IPS-15b (cell line): ENCODE results near the gene MCF2L2.

Experiments
- H3K27me3 ChIP-seq: one replicate; pipeline ENCODE4 v1.6.1; 2013; ENCODE audit warnings: low read length; ENCODE audit not compliant: control insufficient read depth, insufficient read depth
- H3K36me3 ChIP-seq: one replicate; pipeline ENCODE4 v1.6.1; 2013; ENCODE audit warnings: low read length; ENCODE audit not compliant: control insufficient read depth, insufficient read depth
- H3K4me1 ChIP-seq: one replicate; pipeline ENCODE4 v1.6.1; 2013; ENCODE audit warnings: mild to moderate bottlenecking, low read length; ENCODE audit not compliant: control insufficient read depth, insufficient read depth
- H3K4me3 ChIP-seq: one replicate; pipeline ENCODE4 v1.5.1; 2013; ENCODE audit warnings: low read depth, low read length
- H3K9ac ChIP-seq: one replicate; pipeline ENCODE4 v1.6.1; 2013; ENCODE audit warnings: low read depth, mild to moderate bottlenecking, low read length
- H3K9me3 ChIP-seq: one replicate; pipeline ENCODE4 v1.6.1; 2013; ENCODE audit warnings: mild to moderate bottlenecking, low read length; ENCODE audit not compliant: control insufficient read depth, insufficient read depth

Gene MCF2L2

DNA sequence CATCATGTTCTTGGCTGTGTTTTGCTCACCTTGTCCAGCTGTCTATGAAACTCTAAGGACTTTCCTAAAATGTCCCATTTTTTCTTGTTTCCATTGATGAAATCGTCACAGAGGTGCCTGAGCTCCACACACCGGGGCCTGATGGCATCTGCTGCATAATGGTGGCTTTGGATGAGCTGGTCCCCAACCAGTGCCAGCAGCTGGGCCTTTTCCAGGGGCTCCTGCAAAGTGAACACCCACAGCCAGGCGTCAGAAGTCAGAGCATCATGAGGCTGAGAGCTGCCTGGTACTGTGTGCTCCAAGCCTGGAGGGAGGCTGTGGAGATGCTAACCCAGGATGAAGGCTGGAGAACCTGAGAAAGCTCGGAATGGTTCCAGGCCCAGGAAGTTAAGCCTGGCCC, 128.4 kb downstream of the MCF2L2 start:
- Histone ChIP-seq H3K4me1 (peaks cover 4% of the 10 kb centered on the region), H3K36me3 (peaks cover 3% of the 10 kb centered on the region), H3K4me3 (no peak overlapping the region), H3K9ac (no peak overlapping the region), H3K9me3 (no peaks in the 10 kb centered on the region), H3K27me3 (no peaks in the 10 kb centered on the region)

DNA sequence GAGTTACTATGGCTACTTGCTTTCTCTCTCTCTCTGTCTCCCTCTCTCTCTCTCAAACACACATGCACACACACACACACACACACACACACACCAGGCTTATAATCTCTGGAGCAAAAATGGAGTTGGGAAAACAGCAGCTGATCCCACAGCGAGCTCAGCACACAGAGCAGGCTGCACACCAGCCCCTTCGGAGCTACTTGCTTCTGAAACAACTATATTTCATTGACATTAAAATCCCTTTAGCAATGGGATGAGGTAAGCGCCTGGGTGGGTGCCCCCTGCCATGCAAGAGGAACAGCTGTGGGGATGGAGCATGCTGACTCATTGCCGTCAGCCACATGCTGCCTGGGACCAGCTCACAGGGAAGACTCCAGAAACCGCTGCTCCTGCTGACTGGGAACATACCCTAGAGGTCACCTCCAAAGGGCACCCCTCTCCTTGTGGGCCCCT, 129.7 kb downstream of the MCF2L2 start:
- H3K27me3 ChIP-seq = no peaks in the 10 kb centered on the region
- H3K36me3 ChIP-seq = peaks cover 3% of the 10 kb centered on the region
- no peak overlapping the region for H3K4me3 ChIP-seq
- H3K4me1 ChIP-seq = peaks cover 4% of the 10 kb centered on the region
- H3K9ac ChIP-seq = no peak overlapping the region
- no peaks in the 10 kb centered on the region for H3K9me3 ChIP-seq

DNA sequence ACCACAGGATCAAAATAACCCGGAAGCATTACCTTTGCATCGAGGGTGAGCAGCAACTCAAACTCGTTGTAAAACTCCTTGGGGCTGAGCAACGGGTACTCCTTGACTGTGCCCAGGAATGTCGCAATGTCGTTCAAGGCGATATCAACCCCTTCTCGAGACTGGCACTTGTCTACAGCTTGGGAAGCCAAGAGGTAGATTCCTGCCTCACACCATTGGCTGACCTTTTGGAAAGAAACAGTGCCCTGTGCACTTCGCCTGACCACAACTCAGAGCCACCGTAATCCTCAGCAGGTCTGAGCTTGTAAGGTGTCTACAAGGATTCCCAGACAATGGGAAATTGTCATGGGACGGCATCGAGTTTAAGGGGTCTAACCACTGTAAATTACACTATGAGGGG, 131.5 kb downstream of the MCF2L2 start:
- Histone ChIP-seq H3K36me3 (peaks cover 3% of the 10 kb centered on the region), H3K4me1 (peaks cover 4% of the 10 kb centered on the region), H3K27me3 (no peaks in the 10 kb centered on the region), H3K9ac (no peak overlapping the region), H3K9me3 (no peaks in the 10 kb centered on the region), H3K4me3 (no peak overlapping the region)

DNA sequence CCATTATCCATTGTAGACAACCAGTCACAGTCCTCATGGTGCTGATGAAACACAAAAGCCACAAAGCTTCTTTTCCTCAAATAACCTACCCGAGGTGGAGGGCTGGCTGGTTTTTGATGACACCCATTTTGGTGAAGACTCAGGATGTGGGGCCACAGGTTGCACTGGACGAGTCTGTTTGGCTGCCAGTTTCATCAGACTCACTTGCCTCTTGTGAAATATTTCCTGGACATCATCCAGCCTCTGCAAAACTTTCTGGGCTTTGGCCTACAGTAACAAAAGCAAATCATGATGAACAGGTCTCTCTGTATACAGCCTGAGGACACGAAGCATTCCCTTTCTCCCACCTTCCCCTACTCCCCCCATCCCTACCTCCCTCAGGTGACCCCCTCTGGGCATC, 133.2 kb downstream of the MCF2L2 start:
- peaks cover 3% of the 10 kb centered on the region for H3K36me3 ChIP-seq
- H3K9ac ChIP-seq = no peak overlapping the region
- no peaks in the 10 kb centered on the region for H3K9me3 ChIP-seq
- H3K4me1 ChIP-seq = peaks cover 4% of the 10 kb centered on the region
- H3K4me3 ChIP-seq = no peak overlapping the region
- no peaks in the 10 kb centered on the region for H3K27me3 ChIP-seq

DNA sequence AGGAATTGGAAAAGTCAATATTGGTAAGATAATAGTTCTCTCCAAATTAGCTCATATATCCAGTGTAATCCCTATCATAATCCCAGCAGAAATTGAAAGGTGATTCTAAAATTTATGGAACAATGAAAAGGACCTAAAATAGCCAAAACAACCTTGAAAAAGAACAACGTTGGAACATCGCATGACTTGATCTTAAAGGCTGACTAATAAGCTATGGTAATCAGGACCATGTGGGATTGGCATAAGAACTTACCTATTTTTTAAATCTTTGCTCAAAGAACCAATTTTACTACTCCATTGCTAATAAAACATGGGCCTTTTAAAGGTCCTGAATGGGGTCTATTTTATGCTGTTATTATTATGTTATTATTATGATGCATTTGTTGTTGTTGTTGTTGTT, 134.5 kb downstream of the MCF2L2 start:
- Histone ChIP-seq H3K4me3 (no peak overlapping the region), H3K9me3 (no peaks in the 10 kb centered on the region), H3K9ac (no peak overlapping the region), H3K4me1 (peaks cover 4% of the 10 kb centered on the region), H3K27me3 (no peaks in the 10 kb centered on the region), H3K36me3 (peaks cover 3% of the 10 kb centered on the region)

DNA sequence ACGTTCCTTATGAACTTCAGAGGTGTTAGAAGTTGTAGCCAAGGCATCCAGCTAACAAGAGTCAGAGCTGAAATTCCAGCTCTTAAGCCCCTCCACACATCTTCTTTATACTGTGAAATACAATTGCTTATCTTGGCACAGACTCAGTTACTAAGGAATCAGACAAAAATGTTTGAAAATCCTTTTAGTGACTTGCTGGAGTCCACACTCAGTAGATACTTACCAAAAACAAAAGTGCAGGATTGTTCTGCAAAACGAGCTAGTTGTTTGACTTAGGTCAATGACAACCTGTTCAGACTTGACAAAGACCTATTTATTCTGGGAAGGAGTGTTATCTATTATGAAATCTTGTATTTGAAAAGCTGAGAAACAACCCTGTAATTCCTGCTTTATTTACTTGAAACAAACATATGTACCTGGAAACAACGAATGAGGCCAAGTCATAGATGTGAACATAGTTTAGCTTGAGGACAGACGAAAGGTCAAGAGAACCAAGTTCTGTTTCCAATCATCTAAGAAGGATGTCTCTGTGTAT, 136.9 kb downstream of the MCF2L2 start:
- no peaks in the 10 kb centered on the region for H3K36me3 ChIP-seq

DNA sequence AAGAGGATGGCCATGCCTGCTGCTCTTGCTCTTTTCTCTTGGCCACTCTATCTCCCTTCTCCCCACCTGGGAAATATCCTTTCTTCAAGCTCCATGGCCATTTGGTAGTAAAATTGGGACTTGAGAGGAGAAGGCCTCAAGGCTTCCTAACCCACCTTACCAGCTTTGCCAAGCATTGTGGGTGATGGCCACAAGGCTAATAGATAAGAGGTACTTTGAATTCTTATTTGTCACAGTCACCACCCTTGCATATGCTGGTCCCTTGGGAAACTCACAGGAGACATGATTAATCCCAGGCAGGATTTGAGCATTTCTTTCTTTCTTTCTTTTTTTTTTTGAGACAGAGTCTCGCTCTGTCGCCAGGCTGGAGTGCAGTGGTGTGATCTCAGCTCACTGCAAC, 138.2 kb downstream of the MCF2L2 start:
- Histone ChIP-seq H3K9me3 (no peaks in the 10 kb centered on the region), H3K9ac (no peak overlapping the region), H3K4me3 (no peak overlapping the region), H3K36me3 (no peaks in the 10 kb centered on the region), H3K27me3 (no peaks in the 10 kb centered on the region), H3K4me1 (no peaks in the 10 kb centered on the region)

More for the DNA sequence above, 136.9 kb downstream of the MCF2L2 start:
- Histone ChIP-seq H3K9me3 (no peaks in the 10 kb centered on the region), H3K27me3 (no peaks in the 10 kb centered on the region), H3K9ac (no peak overlapping the region), H3K4me1 (no peaks in the 10 kb centered on the region), H3K4me3 (no peak overlapping the region)

DNA sequence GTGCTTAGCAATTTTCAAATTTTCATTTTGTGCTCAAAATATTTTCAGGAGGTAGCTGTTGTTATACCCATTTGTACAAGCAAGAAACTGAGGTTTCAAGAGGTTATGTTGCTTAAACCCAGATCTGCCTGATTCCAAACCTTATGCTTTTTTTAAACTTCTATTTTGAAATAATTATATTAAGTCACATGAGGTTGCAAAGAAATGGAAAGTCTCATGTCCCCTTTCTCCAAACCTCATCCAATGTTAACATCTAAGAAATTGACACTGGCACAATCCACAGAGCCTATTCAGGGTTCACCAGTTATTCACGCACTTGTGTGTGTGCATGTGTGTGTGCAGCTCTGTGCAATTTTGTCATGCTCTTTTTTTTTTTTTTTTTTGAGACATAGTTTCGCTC, 140.3 kb downstream of the MCF2L2 start:
- Histone ChIP-seq H3K9me3 (no peaks in the 10 kb centered on the region), H3K36me3 (no peaks in the 10 kb centered on the region), H3K4me1 (no peaks in the 10 kb centered on the region), H3K27me3 (no peaks in the 10 kb centered on the region), H3K9ac (no peak overlapping the region), H3K4me3 (no peak overlapping the region)

DNA sequence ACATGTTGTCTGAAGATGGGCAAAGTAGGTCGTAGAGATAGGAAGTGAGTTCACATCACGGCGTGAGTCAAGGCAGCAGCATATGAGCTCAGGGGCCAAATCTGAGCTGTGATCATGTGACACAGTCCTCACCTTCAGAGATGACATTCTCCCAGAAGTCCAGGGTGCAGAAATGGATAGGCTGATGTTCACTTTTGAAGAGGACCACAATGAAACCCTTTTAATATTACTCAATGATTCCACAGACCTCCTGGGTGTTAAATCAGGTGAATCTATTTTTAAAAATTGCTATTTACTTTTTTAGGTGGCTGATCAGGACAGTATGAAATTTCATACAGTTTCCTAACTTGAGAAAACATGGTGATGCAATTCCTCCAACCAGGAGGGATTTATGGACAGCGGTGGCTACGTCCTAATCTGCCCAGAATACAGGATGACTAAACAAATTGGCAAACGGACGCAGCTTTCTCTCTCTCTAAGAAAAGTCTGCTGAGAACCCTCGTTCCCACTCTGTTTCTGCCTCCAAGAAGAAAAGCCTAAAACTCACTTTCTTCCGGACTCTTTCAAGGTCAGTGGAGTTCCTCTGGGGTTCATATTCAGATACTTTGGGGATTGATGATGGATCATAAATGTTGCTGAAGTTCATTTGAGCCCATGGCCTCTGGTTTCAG, 141.0 kb downstream of the MCF2L2 start:
- no peak overlapping the region for H3K9ac ChIP-seq
- no peaks in the 10 kb centered on the region for H3K9me3 ChIP-seq
- H3K4me1 ChIP-seq = no peaks in the 10 kb centered on the region
- H3K36me3 ChIP-seq = no peaks in the 10 kb centered on the region
- H3K27me3 ChIP-seq = no peaks in the 10 kb centered on the region
- no peak overlapping the region for H3K4me3 ChIP-seq

DNA sequence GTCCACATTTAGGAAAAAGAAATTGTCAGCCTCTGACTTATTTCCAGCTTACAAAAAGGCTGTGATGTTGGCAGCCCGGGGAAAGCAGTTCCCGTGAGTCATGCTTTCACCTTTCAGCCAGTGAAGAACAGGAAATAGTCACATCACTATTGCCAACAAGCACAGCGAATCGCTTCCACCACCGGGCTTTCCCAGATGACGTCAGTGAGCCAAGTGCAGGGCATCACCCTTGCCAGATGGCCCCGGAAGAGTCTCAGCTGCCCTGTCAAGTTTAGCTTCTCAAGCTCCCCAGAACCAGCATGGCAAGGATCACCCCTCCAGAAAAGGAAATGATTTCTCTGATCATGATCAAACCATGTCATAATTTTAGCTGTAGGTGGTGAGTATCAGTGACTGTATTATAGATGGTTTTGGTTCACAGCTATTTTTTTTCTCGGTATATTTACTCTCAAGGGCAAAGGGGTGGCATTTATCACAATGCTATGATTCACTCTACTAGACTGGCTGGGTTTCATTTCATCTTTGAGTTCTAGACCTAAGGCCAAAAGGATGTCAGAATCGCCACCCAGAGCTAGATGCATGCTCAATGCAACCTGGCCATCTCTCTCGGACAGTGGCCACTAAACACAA, 142.5 kb downstream of the MCF2L2 start:
- Histone ChIP-seq H3K36me3 (no peaks in the 10 kb centered on the region), H3K9me3 (no peaks in the 10 kb centered on the region), H3K9ac (no peak overlapping the region), H3K4me1 (peaks cover 3% of the 10 kb centered on the region), H3K27me3 (no peaks in the 10 kb centered on the region), H3K4me3 (no peak overlapping the region)

DNA sequence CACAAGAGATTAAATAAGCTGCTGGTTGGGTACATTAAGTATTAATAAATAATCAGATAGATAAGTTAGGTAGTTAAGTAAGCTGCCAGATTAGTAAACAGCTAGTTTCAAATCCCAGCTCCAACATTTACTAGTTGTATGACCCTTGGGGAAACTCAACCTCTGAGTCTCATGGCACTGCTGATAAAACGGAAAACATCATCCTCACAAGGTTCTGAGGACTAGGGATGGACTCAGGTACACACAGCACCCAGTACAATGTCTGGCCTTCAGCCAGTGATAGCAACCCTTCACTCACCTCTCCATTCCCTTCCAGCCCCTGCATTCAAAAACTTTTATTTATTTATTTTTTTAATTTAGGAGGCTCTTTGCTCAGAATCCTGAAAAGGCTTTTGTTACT, 143.1 kb downstream of the MCF2L2 start:
- H3K36me3 ChIP-seq = no peaks in the 10 kb centered on the region
- no peak overlapping the region for H3K4me3 ChIP-seq
- peaks cover 3% of the 10 kb centered on the region for H3K4me1 ChIP-seq

DNA sequence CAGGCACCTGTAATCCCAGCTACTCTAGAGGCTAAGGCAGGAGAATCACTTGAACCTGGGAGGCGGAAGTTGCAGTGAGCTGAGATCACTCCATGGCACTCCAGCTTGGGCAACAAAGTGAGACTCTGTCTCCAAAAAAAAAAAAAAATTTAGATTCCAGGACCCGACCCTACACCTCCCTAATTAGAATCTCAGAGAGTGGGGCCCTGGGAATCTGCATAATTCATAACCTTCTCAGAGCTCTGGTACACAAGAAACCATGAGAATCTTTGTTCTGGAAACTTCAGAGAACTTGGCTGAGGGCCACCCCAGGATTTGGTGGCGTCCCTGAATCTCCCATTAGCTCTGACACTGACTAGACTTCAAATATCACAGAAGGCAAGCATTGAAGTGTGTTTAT, 143.8 kb downstream of the MCF2L2 start:
- Histone ChIP-seq H3K4me3 (no peak overlapping the region), H3K36me3 (no peaks in the 10 kb centered on the region), H3K4me1 (peaks cover 3% of the 10 kb centered on the region), H3K9ac (no peak overlapping the region), H3K9me3 (no peaks in the 10 kb centered on the region), H3K27me3 (no peaks in the 10 kb centered on the region)

More for the DNA sequence above, 143.1 kb downstream of the MCF2L2 start:
- Histone ChIP-seq H3K27me3 (no peaks in the 10 kb centered on the region), H3K9ac (no peak overlapping the region), H3K9me3 (no peaks in the 10 kb centered on the region)
